Effector memory CD8-positive, alpha-beta T cell (primary cell): ENCODE data around the gene KCNMA1.
"Not testable (repeated sequence)": the region's sequence is repeated elsewhere in the genome, so short reads cannot be mapped to it uniquely, and the experiment has no call there.

Experiments
- ATAC-seq: fragments of 150-1000 bp; cut with Tn5 transposase; replicated peaks from 2 replicates; pipeline ENCODE4 v1.10.0; 2021; ENCODE audit warnings: mild to moderate bottlenecking, moderate library complexity
- DNase-seq, 3 experiments: peaks; one replicate each; pipeline ENCODE4 v3.0.0; 2021
- H3K27ac Mint-ChIP-seq, 2 donors: one replicate each; pipeline ENCODE4 v1.8.0; 2022; ENCODE audit warnings: mild to moderate bottlenecking in 2 of 2, mixed read lengths in 2 of 2, moderate library complexity in 2 of 2
- H3K27me3 Mint-ChIP-seq, 2 donors: one replicate each; pipeline ENCODE4 v1.8.0; 2022; ENCODE audit warnings: mixed read lengths in 2 of 2
- H3K36me3 Mint-ChIP-seq: one replicate; pipeline ENCODE4 v1.8.0; 2022; ENCODE audit warnings: mild to moderate bottlenecking, moderate library complexity, mixed read lengths; ENCODE audit not compliant: insufficient read depth
- H3K4me1 Mint-ChIP-seq, 2 donors: one replicate each; pipeline ENCODE4 v1.8.0; 2022; ENCODE audit warnings: low read depth in 2 of 2, mixed read lengths in 2 of 2
- H3K4me3 Mint-ChIP-seq, 2 donors: one replicate each; pipeline ENCODE4 v1.8.0; 2022; ENCODE audit warnings: mild to moderate bottlenecking in 2 of 2, mixed read lengths in 2 of 2, moderate library complexity in 2 of 2
- H3K9me3 Mint-ChIP-seq, 2 donors: one replicate each; pipeline ENCODE4 v1.8.0; 2022; ENCODE audit warnings: mixed read lengths in 2 of 2

KCNMA1 gene

GRCh38 chr10:77526868-77527617 lies 110.6 kb downstream of the KCNMA1 start:
- peaks cover 10 to 52% of the 10 kb centered on the region in 2 donors for H3K27me3 Mint-ChIP-seq
- no peaks in the 10 kb centered on the region for H3K9me3 Mint-ChIP-seq
- ATAC-seq, result no peak
- no peak for DNase-seq
- H3K4me3 Mint-ChIP-seq, result no peak overlapping the region
- no peak overlapping the region for H3K27ac Mint-ChIP-seq
- H3K36me3 Mint-ChIP-seq, result no peaks in the 10 kb centered on the region
- H3K4me1 Mint-ChIP-seq, result no peaks in the 10 kb centered on the region

DNA sequence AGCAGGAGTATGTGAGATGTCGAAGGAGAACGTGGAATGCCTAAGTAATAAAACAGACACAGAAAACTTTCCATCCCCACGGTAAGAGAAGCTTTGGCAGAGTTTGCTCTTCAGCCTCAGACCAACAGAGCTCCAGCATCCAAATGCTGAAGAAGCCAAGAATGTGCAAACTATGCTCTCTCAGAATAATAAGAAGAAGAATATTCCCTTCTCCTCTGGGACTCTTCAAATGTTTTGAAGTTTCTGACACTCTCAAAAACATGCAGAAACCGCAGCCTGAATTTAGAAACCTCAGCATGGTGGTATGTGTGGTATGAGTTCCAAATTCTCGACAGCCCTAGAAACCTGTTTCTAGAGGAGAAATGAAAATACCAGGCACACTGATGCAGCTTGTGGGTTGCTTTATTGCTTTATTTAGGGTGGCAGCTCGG lies 113.3 kb downstream of the KCNMA1 start:
- H3K36me3 Mint-ChIP-seq, result no peaks in the 10 kb centered on the region
- ATAC-seq (no peak), DNase-seq (no peak)
- no peaks in the 10 kb centered on the region for H3K4me1 Mint-ChIP-seq
- no peak overlapping the region for H3K27ac Mint-ChIP-seq
- H3K9me3 Mint-ChIP-seq, result peaks cover 0 to 5% of the 10 kb centered on the region in 2 donors
- H3K27me3 Mint-ChIP-seq, result peaks cover 5 to 54% of the 10 kb centered on the region in 2 donors
- no peak overlapping the region for H3K4me3 Mint-ChIP-seq

- no peak for DNase-seq
- ATAC-seq, result no peak
- Mint-ChIP-seq H3K4me1 (no peaks in the 10 kb centered on the region), H3K27ac (no peak overlapping the region), H3K27me3 (peaks cover 10 to 63% of the 10 kb centered on the region in 2 donors), H3K4me3 (no peak overlapping the region), H3K9me3 (peaks cover 0 to 5% of the 10 kb centered on the region in 2 donors), H3K36me3 (no peaks in the 10 kb centered on the region)
Observed at GRCh38 chr10:77522268-77522809, 115.3 kb downstream of the KCNMA1 start.

- Mint-ChIP-seq H3K4me1 (no peaks in the 10 kb centered on the region), H3K9me3 (peaks cover 0 to 5% of the 10 kb centered on the region in 2 donors), H3K36me3 (no peaks in the 10 kb centered on the region), H3K4me3 (no peak overlapping the region), H3K27ac (no peak overlapping the region), H3K27me3 (peaks cover 19 to 73% of the 10 kb centered on the region in 2 donors)
- DNase-seq, result no peak
- ATAC-seq, result no peak
Observed at GRCh38 chr10:77520995-77521394, 116.6 kb downstream of the KCNMA1 start.

DNA sequence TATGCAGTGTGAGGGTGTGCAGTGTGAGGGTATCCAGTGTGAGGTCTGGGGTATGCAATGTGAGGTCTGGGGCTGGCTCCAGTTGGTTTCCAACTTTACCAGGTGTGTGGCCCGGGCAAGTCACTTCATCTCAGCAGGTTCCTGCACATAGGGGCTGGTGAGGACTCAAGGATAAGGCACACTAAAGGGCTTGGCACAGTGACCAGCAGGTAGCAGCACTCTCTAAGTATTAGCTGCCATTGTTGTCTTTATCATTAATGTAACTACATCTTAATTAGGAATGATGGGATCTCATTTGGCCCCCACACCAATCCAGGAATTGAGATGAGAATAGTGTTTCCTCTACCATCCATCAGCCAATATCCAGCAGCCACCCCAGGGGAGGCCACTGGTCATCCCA lies 117.3 kb downstream of the KCNMA1 start:
- DNase-seq (no peak), ATAC-seq (no peak)
- H3K4me1 Mint-ChIP-seq, result no peaks in the 10 kb centered on the region
- H3K9me3 Mint-ChIP-seq, result peaks cover 0 to 5% of the 10 kb centered on the region in 2 donors
- no peak overlapping the region for H3K4me3 Mint-ChIP-seq
- H3K27me3 Mint-ChIP-seq, result peaks cover 26 to 79% of the 10 kb centered on the region in 2 donors
- H3K27ac Mint-ChIP-seq, result no peak overlapping the region
- H3K36me3 Mint-ChIP-seq, result no peaks in the 10 kb centered on the region

DNA sequence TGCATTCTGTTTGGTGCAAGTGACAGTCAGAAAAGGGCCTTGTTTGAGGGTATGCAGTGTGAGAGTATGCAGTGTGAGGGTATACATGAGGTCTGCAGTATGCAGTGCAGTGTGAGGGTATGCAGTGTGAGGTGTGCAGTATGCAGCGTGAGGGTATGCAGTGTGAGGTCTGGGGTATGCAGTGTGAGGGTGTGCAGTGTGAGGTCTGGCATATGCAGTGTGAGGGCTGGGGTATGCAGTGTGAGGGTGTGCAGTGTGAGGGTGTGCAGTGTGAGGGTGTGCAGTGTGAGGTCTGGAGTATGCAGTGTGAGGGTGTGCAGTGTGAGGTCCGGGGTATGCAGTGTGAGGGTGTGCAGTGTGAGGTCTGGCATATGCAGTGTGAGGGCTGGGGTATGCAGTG lies 117.8 kb downstream of the KCNMA1 start:
- not testable (repeated sequence) for H3K9me3 Mint-ChIP-seq, H3K4me1 Mint-ChIP-seq

GRCh38 chr10:77518910-77519274 lies 118.7 kb downstream of the KCNMA1 start:
- DNase-seq, result no peak
- Mint-ChIP-seq H3K9me3 (peaks cover 0 to 5% of the 10 kb centered on the region in 2 donors), H3K36me3 (no peaks in the 10 kb centered on the region), H3K27ac (no peak overlapping the region), H3K4me3 (no peak overlapping the region), H3K4me1 (no peaks in the 10 kb centered on the region), H3K27me3 (peaks cover 33 to 79% of the 10 kb centered on the region in 2 donors)
- no peak for ATAC-seq

More for the DNA sequence above, 117.8 kb downstream of the KCNMA1 start:
- ATAC-seq, H3K36me3 Mint-ChIP-seq, H3K4me3 Mint-ChIP-seq, H3K27ac Mint-ChIP-seq, DNase-seq: not testable (repeated sequence)
- peaks cover 28 to 79% of the 10 kb centered on the region in 2 donors for H3K27me3 Mint-ChIP-seq

- H3K27ac Mint-ChIP-seq, result no peak overlapping the region
- no peaks in the 10 kb centered on the region for H3K36me3 Mint-ChIP-seq
- peaks cover 36 to 84% of the 10 kb centered on the region in 2 donors for H3K27me3 Mint-ChIP-seq
- H3K4me1 Mint-ChIP-seq, result no peaks in the 10 kb centered on the region
- peaks cover 0 to 5% of the 10 kb centered on the region in 2 donors for H3K9me3 Mint-ChIP-seq
- ATAC-seq, result no peak
- no peak for DNase-seq
- no peak overlapping the region for H3K4me3 Mint-ChIP-seq
Observed at GRCh38 chr10:77518241-77518909, 119.2 kb downstream of the KCNMA1 start.

GRCh38 chr10:77516575-77516974 lies 121.0 kb downstream of the KCNMA1 start:
- peak overlapping the region in 1 of 2 donors; percentile 47 for H3K27ac Mint-ChIP-seq
- peaks cover 3% of the 10 kb centered on the region for H3K36me3 Mint-ChIP-seq
- ATAC-seq (no peak), DNase-seq (no peak)
- H3K27me3 Mint-ChIP-seq, result peaks cover 34 to 75% of the 10 kb centered on the region in 2 donors
- no peak overlapping the region for H3K4me3 Mint-ChIP-seq
- peaks cover 0 to 5% of the 10 kb centered on the region in 2 donors for H3K9me3 Mint-ChIP-seq
- H3K4me1 Mint-ChIP-seq, result no peaks in the 10 kb centered on the region

DNA sequence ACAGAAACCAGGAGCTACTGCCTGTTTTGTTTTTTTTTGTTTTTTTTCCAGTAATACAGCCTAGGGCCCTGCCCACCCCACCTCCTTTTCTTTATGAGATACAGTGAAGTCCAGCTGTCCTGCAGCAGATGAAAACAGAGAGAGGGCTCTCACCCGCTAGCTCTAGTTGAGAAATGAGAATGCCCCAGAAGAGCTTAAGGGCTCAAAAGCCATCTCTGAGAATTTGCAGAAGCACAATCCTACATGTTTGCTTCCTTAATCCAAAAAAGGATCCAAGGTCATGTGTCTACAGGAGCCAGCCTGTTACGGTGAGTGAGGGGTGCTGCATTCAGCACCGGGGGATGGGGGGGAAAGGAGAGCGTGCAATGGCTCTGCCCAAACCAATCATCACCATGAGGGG lies 122.7 kb downstream of the KCNMA1 start:
- DNase-seq, result no peak
- Mint-ChIP-seq H3K4me3 (no peak overlapping the region), H3K27me3 (peaks cover 46 to 64% of the 10 kb centered on the region in 2 donors), H3K27ac (no peak overlapping the region), H3K36me3 (peaks cover 3% of the 10 kb centered on the region), H3K4me1 (no peaks in the 10 kb centered on the region), H3K9me3 (peaks cover 0 to 3% of the 10 kb centered on the region in 2 donors)
- ATAC-seq, result no peak

- Mint-ChIP-seq H3K4me1 (no peaks in the 10 kb centered on the region), H3K27me3 (peaks cover 56 to 64% of the 10 kb centered on the region in 2 donors), H3K9me3 (no peaks in the 10 kb centered on the region), H3K27ac (no peak overlapping the region), H3K36me3 (peaks cover 3% of the 10 kb centered on the region), H3K4me3 (no peak overlapping the region)
- ATAC-seq (no peak), DNase-seq (no peak)
Observed at GRCh38 chr10:77513781-77514331, 123.8 kb downstream of the KCNMA1 start.

GRCh38 chr10:77513220-77513619 lies 124.4 kb downstream of the KCNMA1 start:
- Mint-ChIP-seq H3K27ac (no peak overlapping the region), H3K36me3 (peaks cover 3% of the 10 kb centered on the region), H3K27me3 (peaks cover 58 to 62% of the 10 kb centered on the region in 2 donors), H3K9me3 (no peaks in the 10 kb centered on the region), H3K4me3 (no peak overlapping the region), H3K4me1 (no peaks in the 10 kb centered on the region)
- ATAC-seq (no peak), DNase-seq (no peak)

DNA sequence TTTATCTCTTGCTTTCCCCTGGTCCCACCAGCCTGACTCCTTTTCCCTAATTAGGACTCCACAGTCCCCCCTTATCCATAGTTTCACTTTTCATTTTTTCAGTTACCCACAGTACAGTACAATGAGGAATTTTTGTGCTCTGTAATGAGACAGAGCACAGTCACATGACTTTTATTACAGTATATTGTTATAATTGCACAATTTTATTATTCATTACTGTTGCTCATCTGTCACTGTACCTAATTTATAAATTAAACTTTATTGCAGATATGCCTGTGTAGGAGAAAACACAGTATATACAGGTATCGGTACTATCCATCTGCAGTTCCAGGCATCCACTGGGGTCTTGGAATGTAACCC lies 125.4 kb downstream of the KCNMA1 start:
- Mint-ChIP-seq H3K36me3 (peaks cover 3% of the 10 kb centered on the region), H3K4me3 (no peak overlapping the region), H3K4me1 (no peaks in the 10 kb centered on the region), H3K27ac (no peak overlapping the region), H3K9me3 (no peaks in the 10 kb centered on the region), H3K27me3 (peaks cover 53 to 56% of the 10 kb centered on the region in 2 donors)
- no peak for ATAC-seq
- no peak for DNase-seq
